Measurements from ENCODE around the gene UROS.

The UROS gene

GRCh38 chr10:125777806-125778205 lies 45.3 kb downstream of the UROS start:
- Mint-ChIP-seq H3K4me1 (peaks cover 11% of the 10 kb centered on the region), H3K9me3 (peaks cover 9% of the 10 kb centered on the region), H3K27ac (no peak overlapping the region), H3K27me3 (ENCODE audit: low read depth) (peaks cover 30% of the 10 kb centered on the region), H3K36me3 (ENCODE audit: low read depth) (peaks cover 7% of the 10 kb centered on the region), H3K4me3 (no peak overlapping the region)
- TF ChIP-seq CTCF (IDR thresholded peaks at IDR 0.05; ENCODE audit: unreplicated experiment in 3 of 3), result no peak

GRCh38 chr10:125775491-125776106 lies 47.5 kb downstream of the UROS start, which contains the start of gene MMP21:
Gene MMP21, minus strand, starts transcription at chr10:125775821. Its CDS starts 0 bp downstream, at chr10:125775821.
- H3K4me3 Mint-ChIP-seq, result no peak within 1 kb of the TSS
- no peak for TF ChIP-seq CTCF (IDR thresholded peaks at IDR 0.05; ENCODE audit: unreplicated experiment in 3 of 3)
- H3K4me1 Mint-ChIP-seq, result peaks cover 6% of the 10 kb centered on the region
- H3K27me3 Mint-ChIP-seq (ENCODE audit: low read depth), result peaks cover 33% of the 10 kb centered on the region
- H3K36me3 Mint-ChIP-seq (ENCODE audit: low read depth), result peaks cover 7% of the 10 kb centered on the region
- H3K9me3 Mint-ChIP-seq, result peaks cover 9% of the 10 kb centered on the region
- no peak within 1 kb of the TSS for H3K27ac Mint-ChIP-seq

- Mint-ChIP-seq H3K4me1 (peaks cover 11% of the 10 kb centered on the region), H3K27me3 (ENCODE audit: low read depth) (peaks cover 33% of the 10 kb centered on the region), H3K27ac (no peak overlapping the region), H3K36me3 (ENCODE audit: low read depth) (peaks cover 7% of the 10 kb centered on the region), H3K4me3 (no peak overlapping the region), H3K9me3 (peaks cover 6% of the 10 kb centered on the region)
- TF ChIP-seq CTCF (IDR thresholded peaks at IDR 0.05; ENCODE audit: unreplicated experiment in 3 of 3), result no peak
Measured at GRCh38 chr10:125774581-125775191, 48.4 kb downstream of the UROS start.

DNA sequence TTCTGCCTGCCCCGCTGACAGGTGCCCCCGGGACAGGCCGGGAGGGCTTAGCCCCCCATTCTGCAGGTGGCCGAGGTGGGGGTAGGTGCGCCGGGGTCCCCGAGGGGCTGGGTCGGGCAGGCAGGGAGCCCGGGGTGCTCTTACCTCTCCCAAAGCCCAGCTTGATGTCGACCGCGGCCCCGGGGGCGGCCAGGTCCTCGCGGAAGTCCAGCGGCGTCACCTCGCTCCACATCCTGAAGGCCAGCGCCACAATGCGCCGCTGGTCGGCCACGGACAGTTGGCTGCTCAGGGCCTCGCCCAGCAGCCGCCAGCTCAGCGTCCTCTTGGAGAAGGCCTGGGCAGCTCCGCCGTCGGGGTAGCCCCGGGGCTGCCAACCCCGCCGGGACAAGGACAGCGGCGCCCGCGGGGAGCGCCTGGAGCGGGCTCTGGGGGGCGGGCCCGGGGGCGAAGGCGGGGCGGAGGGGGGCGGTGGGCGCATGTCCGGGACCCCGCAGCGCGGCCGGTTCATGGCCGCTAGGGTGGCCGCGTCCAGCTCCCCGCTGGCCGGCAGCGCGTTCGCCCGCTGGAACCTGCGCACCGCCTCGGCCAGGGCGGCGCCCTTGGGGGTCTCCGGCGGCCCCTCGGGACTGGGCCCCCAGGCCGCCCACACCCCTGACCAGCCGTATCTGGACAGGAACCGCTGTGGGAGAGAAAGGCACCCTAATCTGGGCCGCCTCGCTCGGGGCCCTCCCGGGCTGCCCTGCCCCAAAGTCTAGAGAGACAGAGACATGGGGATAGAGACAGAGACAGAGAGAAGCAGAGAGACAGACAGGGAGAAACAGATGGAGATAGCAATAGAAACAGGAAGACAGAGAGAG lies 49.1 kb downstream of the UROS start:
- H3K27ac Mint-ChIP-seq, result no peak overlapping the region
- peaks cover 1% of the 10 kb centered on the region for H3K9me3 Mint-ChIP-seq
- peaks cover 13% of the 10 kb centered on the region for H3K4me1 Mint-ChIP-seq
- no peak for TF ChIP-seq CTCF (IDR thresholded peaks at IDR 0.05; ENCODE audit: unreplicated experiment in 3 of 3)
- peaks cover 3% of the 10 kb centered on the region for H3K36me3 Mint-ChIP-seq (ENCODE audit: low read depth)
- peaks cover 28% of the 10 kb centered on the region for H3K27me3 Mint-ChIP-seq (ENCODE audit: low read depth)
- H3K4me3 Mint-ChIP-seq, result no peak overlapping the region

- TF ChIP-seq CTCF (IDR thresholded peaks at IDR 0.05; ENCODE audit: unreplicated experiment in 3 of 3), result no peak
- no peak overlapping the region for H3K27ac Mint-ChIP-seq
- H3K27me3 Mint-ChIP-seq (ENCODE audit: low read depth), result peaks cover 20% of the 10 kb centered on the region
- no peaks in the 10 kb centered on the region for H3K9me3 Mint-ChIP-seq
- H3K4me1 Mint-ChIP-seq, result peaks cover 24% of the 10 kb centered on the region
- peaks cover 9% of the 10 kb centered on the region for H3K36me3 Mint-ChIP-seq (ENCODE audit: low read depth)
- no peak overlapping the region for H3K4me3 Mint-ChIP-seq
Measured at GRCh38 chr10:125772864-125773180, 50.2 kb downstream of the UROS start.
